ENCODE measurements around the gene CYB5A. TPM values are rescaled to one million over a fixed set of nuclear protein-coding genes. Genes with fewer than 3 reads are reported as not detected.

Gene CYB5A
- total RNA-seq, 4 donors from 2014 or later = 171 to 732 (median 331) TPM

DNA sequence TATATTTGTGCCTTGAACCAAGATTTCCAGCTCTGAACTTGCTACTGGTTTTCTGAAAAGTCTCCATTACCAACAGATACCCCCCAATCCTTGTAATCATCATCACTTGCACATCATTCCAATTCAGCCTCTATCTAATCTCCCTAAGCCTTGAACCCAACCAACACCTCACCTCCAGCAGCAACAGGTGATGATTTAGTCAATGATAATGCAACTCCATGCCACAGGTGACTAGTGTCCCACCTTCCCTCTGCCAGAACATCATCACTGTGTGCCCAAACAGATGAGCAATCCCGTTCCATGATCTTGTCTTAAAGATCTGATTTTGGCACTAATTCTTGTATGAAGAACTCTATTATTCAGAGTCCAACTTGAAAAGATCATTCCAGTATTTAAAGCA, 75.9 kb downstream of the CYB5A start:
- no peaks in the 10 kb centered on the region for H3K36me3 ChIP-seq

DNA sequence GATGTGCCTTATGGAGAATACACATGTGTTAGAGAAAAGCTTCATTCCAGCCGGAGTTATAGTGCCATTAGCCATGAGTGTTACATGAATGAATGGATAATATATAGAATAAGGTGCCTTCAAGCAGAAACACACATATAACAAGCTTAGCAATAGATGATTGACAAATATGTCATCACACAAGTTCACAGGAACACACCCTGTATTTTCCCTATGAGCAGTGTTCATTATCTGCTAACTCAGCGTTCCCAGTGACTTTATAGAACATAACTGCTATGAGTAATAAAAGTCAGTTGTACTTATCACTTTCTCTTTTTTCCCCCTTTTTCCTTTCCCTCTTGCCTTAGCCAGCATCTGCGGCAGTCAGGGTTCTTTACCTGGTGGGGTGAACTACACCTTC, 78.3 kb downstream of the CYB5A start:
- H3K9me3 ChIP-seq = no peaks in the 10 kb centered on the region
- H3K36me3 ChIP-seq = no peaks in the 10 kb centered on the region
- no peaks in the 10 kb centered on the region for H3K27me3 ChIP-seq
- peak overlapping the region in 3 of 4 donors; percentile 27 to 76 (median 53) for H3K27ac ChIP-seq
- no peak for DNase-seq
- TF ChIP-seq, protein P1, sequence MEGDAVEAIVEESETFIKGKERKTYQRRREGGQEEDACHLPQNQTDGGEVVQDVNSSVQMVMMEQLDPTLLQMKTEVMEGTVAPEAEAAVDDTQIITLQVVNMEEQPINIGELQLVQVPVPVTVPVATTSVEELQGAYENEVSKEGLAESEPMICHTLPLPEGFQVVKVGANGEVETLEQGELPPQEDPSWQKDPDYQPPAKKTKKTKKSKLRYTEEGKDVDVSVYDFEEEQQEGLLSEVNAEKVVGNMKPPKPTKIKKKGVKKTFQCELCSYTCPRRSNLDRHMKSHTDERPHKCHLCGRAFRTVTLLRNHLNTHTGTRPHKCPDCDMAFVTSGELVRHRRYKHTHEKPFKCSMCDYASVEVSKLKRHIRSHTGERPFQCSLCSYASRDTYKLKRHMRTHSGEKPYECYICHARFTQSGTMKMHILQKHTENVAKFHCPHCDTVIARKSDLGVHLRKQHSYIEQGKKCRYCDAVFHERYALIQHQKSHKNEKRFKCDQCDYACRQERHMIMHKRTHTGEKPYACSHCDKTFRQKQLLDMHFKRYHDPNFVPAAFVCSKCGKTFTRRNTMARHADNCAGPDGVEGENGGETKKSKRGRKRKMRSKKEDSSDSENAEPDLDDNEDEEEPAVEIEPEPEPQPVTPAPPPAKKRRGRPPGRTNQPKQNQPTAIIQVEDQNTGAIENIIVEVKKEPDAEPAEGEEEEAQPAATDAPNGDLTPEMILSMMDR (IDR thresholded peaks at IDR 0.05) = no peak
- no peak for TF ChIP-seq POLR2A (IDR thresholded peaks at IDR 0.05)
- H3K4me3 ChIP-seq = no peak overlapping the region
- no peaks in the 10 kb centered on the region for H3K4me1 ChIP-seq

More for the DNA sequence above, 75.9 kb downstream of the CYB5A start:
- Histone ChIP-seq H3K4me3 (no peak overlapping the region), H3K4me1 (no peaks in the 10 kb centered on the region), H3K9me3 (no peaks in the 10 kb centered on the region), H3K27me3 (no peaks in the 10 kb centered on the region), H3K27ac (no peak overlapping the region)
- TF ChIP-seq POLR2A (IDR thresholded peaks at IDR 0.05) = no peak
- TF ChIP-seq, protein P1 (IDR thresholded peaks at IDR 0.05) = no peak
- DNase-seq = no peak

DNA sequence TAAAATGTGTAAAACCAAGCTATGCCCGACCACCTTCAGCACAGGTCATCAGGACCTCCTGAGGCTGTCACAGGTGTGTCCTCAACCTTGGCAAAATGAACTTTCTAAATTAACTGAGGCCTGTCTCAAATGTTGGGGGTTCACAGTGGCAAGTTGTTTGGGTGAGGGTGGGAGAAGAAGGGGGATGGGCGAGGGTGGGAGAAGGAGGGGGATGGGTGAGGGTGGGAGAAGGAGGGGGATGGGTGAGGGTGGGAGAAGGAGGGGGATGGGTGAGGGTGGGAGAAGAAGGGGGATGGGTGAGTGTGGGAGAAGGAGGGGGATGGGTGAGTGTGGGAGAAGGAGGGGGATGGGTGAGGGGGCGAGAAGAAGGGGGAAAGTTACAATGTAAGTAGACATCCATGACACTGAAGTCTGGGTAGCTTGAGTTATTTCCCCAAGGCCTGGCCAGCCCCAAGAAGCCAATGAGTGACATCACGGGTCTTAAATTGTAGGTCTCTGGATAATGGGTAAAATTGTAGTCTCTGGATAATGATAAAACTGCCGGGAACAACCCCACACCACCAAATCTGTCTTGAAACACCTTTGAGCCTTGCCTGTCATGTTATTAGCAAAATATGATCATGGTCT, 87.1 kb downstream of the CYB5A start:
- no peaks in the 10 kb centered on the region for H3K4me1 ChIP-seq
- DNase-seq = no peak
- TF ChIP-seq, protein P1 (IDR thresholded peaks at IDR 0.05) = no peak
- TF ChIP-seq POLR2A (IDR thresholded peaks at IDR 0.05) = no peak

DNA sequence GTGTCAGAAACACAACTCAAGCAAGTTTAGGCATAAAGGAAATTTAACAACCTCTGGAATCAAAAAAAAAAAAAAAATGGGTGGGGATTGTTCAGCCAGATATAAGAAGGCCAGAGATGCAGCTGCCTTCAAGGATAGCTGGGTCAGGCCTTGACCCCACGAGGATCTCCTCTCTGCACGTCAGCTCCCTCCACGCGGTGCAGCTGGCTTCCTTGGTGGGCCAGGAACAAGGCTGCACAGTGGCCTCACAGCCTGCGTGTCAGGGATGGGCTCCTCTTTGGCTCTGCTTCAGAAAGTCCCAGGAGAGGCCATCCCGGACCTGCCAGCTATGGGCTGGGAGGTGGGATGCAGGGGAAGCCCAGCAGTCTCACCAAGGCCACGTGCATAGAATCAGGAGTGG, 88.0 kb downstream of the CYB5A start:
- no peak overlapping the region for H3K27ac ChIP-seq
- no peak overlapping the region for H3K4me3 ChIP-seq
- TF ChIP-seq, protein P1 (IDR thresholded peaks at IDR 0.05) = no peak
- no peak for TF ChIP-seq POLR2A (IDR thresholded peaks at IDR 0.05)
- no peak for DNase-seq
- H3K4me1 ChIP-seq = peaks cover 0 to under 1% (median 0%) of the 10 kb centered on the region in 4 donors
- H3K36me3 ChIP-seq = no peaks in the 10 kb centered on the region
- H3K27me3 ChIP-seq = no peaks in the 10 kb centered on the region
- H3K9me3 ChIP-seq = no peaks in the 10 kb centered on the region

More for the DNA sequence above, 87.1 kb downstream of the CYB5A start:
- Histone ChIP-seq H3K36me3 (no peaks in the 10 kb centered on the region), H3K4me3 (no peak overlapping the region), H3K9me3 (no peaks in the 10 kb centered on the region), H3K27ac (no peak overlapping the region), H3K27me3 (no peaks in the 10 kb centered on the region)

Small RNA genes within 50 kb of the gene (small RNA-seq; reads per million reads assigned to genes)
- gene RN7SL551P = 0 reads per million in 2 donors

Other genes with a start within 250 kb of the CYB5A start
- not detected for gene FBXO15, start 144.1 kb downstream of the CYB5A start, total RNA-seq
- gene TIMM21, start 143.4 kb downstream of the CYB5A start, total RNA-seq = 10 to 100 TPM; 15.9 to 36.3 (median 22.2) TPM
- not detected for gene C18orf63, start 23.9 kb upstream of the CYB5A start, total RNA-seq
- under 1 TPM in 2 of 4 donors, not detected in 2; 0.70 to 0.83 TPM for gene DIPK1C, start 165.3 kb upstream of the CYB5A start, total RNA-seq
- gene CNDP2, start 204.4 kb upstream of the CYB5A start, total RNA-seq = 100 to 1,000 TPM; 283 to 798 (median 653) TPM
- under 1 TPM in 1 of 4 donors, not detected in 3; 0.53 TPM for gene CNDP1, start 242.5 kb upstream of the CYB5A start, total RNA-seq